ENCODE results near the gene APBA1.

- TF ChIP-seq, protein P1, sequence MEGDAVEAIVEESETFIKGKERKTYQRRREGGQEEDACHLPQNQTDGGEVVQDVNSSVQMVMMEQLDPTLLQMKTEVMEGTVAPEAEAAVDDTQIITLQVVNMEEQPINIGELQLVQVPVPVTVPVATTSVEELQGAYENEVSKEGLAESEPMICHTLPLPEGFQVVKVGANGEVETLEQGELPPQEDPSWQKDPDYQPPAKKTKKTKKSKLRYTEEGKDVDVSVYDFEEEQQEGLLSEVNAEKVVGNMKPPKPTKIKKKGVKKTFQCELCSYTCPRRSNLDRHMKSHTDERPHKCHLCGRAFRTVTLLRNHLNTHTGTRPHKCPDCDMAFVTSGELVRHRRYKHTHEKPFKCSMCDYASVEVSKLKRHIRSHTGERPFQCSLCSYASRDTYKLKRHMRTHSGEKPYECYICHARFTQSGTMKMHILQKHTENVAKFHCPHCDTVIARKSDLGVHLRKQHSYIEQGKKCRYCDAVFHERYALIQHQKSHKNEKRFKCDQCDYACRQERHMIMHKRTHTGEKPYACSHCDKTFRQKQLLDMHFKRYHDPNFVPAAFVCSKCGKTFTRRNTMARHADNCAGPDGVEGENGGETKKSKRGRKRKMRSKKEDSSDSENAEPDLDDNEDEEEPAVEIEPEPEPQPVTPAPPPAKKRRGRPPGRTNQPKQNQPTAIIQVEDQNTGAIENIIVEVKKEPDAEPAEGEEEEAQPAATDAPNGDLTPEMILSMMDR (conservative IDR thresholded peaks at IDR 0.05), result no peak
- TF ChIP-seq ZFX (IDR thresholded peaks at IDR 0.05), result no peak
These were observed 227.4 kb downstream of the APBA1 start for GRCh38 chr9:69444791-69445190.

All from C4-2B (cell line).